Panc1 (cell line): ENCODE measurements around the gene EYA2.

ENCODE experiments used
- CTCF ChIP-seq: fragments of 450-650 bp; IDR thresholded peaks from 2 replicates; pipeline ENCODE4 v1.5.1; 2017; ENCODE audit warnings: mild to moderate bottlenecking
- POLR2AphosphoS5 ChIP-seq: IDR thresholded peaks from 2 replicates; pipeline ENCODE4 v1.6.1; 2012; ENCODE audit warnings: mild to moderate bottlenecking, low read depth, low read length, moderate library complexity
- REST ChIP-seq, 2 experiments: IDR thresholded peaks; 2 replicates each; pipeline ENCODE4 v1.6.1; 2011 to 2012; ENCODE audit warnings: low read depth in 2 of 2, control low read depth in 1 of 2, low read length in 1 of 2, mild to moderate bottlenecking in 1 of 2, moderate library complexity in 1 of 2; ENCODE audit not compliant: insufficient read depth in 1 of 2

DNA sequence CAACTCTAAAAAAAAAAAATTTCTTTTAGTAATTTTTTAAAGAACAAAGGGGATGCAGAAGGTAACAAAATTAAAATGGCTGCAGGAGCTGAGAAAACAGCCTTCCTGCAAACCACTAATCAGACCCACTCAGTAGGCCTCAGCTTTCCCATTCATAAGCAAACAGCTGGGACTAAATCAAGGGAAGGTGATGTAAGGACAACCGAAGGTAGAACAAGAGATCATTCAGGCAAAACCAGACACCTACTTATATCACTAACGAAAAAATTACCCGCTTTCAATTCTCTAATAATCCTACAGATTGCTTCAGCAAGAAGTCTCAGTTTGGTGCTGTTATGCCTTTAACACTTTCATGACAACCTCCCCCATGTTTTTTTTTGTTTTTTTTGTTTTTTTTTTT, 337.9 kb downstream of the EYA2 start:
- TF ChIP-seq CTCF, result no peak
- TF ChIP-seq POLR2AphosphoS5, result no peak
- no peak for TF ChIP-seq REST (IDR thresholded peaks at IDR 0.05; ENCODE audit: insufficient read depth in 1 of 2, low read depth in 2 of 2, low read length in 1 of 2)
